HepG2 (cell line): ENCODE results near the gene PCSK6. TPM values are rescaled to one million over a fixed set of nuclear protein-coding genes. Genes with fewer than 3 reads are reported as not detected.

Experiments used
- BCL6 ChIP-seq: IDR thresholded peaks from 2 replicates; pipeline ENCODE4 v1.6.1; 2016; ENCODE audit warnings: missing genetic modification reagents, missing compliant biosample characterization
- ELF3 ChIP-seq: IDR thresholded peaks from 2 replicates; pipeline ENCODE4 v1.6.1; 2016; ENCODE audit warnings: missing genetic modification reagents, missing compliant biosample characterization
- EP300 ChIP-seq, 3 experiments: sonication (generic) in 1 of 3; formaldehyde crosslinking in 1 of 3; IDR thresholded peaks; 2 replicates each; pipeline versions ENCODE4 v1.5.1 to v1.6.1; 2011 to 2020; ENCODE audit warnings: low read depth in 2 of 3, low read length in 2 of 3, borderline replicate concordance in 1 of 3, improper control_type of control experiment in 1 of 3, mild to moderate bottlenecking in 1 of 3, missing genetic modification reagents in 1 of 3, moderate library complexity in 1 of 3
- ESRRA ChIP-seq: sonication (generic); formaldehyde crosslinking; IDR thresholded peaks from 2 replicates; pipeline ENCODE4 v1.5.1; 2020; ENCODE audit warnings: mild to moderate bottlenecking, low read depth, missing genetic modification reagents
- FOXK2 ChIP-seq: fragments of 450-650 bp; IDR thresholded peaks from 2 replicates; pipeline ENCODE4 v1.6.1; 2016
- FOXP4 ChIP-seq: sonication (generic); formaldehyde crosslinking; IDR thresholded peaks from 2 replicates; pipeline ENCODE4 v1.4.0; 2020; ENCODE audit warnings: missing genetic modification reagents
- GZF1 ChIP-seq: sonication (generic); formaldehyde crosslinking; IDR thresholded peaks from 2 replicates; pipeline ENCODE4 v1.5.1; 2020; ENCODE audit warnings: mild to moderate bottlenecking, missing genetic modification reagents
- HDAC1 ChIP-seq: sonication (generic); formaldehyde crosslinking; IDR thresholded peaks from 2 replicates; pipeline ENCODE4 v1.5.1; 2020; ENCODE audit warnings: mild to moderate bottlenecking, missing genetic modification reagents
- HNF1B ChIP-seq: sonication (generic); formaldehyde crosslinking; IDR thresholded peaks from 2 replicates; pipeline ENCODE4 v1.5.1; 2020; ENCODE audit warnings: mild to moderate bottlenecking, moderate library complexity, missing genetic modification reagents
- IKZF1 ChIP-seq: fragments of 450-650 bp; IDR thresholded peaks from 2 replicates; pipeline ENCODE4 v1.7.1; 2016
- MNT ChIP-seq: fragments of 450-650 bp; IDR thresholded peaks from 2 replicates; pipeline ENCODE4 v1.6.1; 2016
- PCBP2 ChIP-seq: fragments of 200-400 bp; formaldehyde crosslinking; optimal IDR thresholded peaks from 2 replicates; pipeline ENCODE3; 2018; ENCODE audit warnings: low read length, low read depth; ENCODE audit not compliant: poor library complexity, severe bottlenecking
- PTBP1 ChIP-seq: fragments of 200-400 bp; formaldehyde crosslinking; IDR thresholded peaks from 2 replicates; pipeline ENCODE4 v1.6.1; 2018; ENCODE audit warnings: low read length, low read depth; ENCODE audit not compliant: poor library complexity, severe bottlenecking
- SALL1 ChIP-seq: sonication (generic); formaldehyde crosslinking; IDR thresholded peaks from 2 replicates; pipeline ENCODE4 v1.8.0; 2022; ENCODE audit warnings: mild to moderate bottlenecking, missing genetic modification reagents
- SMYD3 ChIP-seq: sonication (generic); formaldehyde crosslinking; IDR thresholded peaks from 2 replicates; pipeline ENCODE4 v1.8.1; 2023; ENCODE audit warnings: mild to moderate bottlenecking, missing genetic modification reagents
- TFAP4 ChIP-seq: sonication (generic); IDR thresholded peaks from 2 replicates; pipeline ENCODE4 v1.6.1; 2016; ENCODE audit warnings: low read depth, borderline replicate concordance
- ZNF225 ChIP-seq: sonication (generic); formaldehyde crosslinking; IDR thresholded peaks from 2 replicates; pipeline ENCODE4 v1.4.0; 2020; ENCODE audit warnings: mild to moderate bottlenecking, missing genetic modification reagents
- ZNF280D ChIP-seq: sonication (generic); formaldehyde crosslinking; IDR thresholded peaks from 2 replicates; pipeline ENCODE4 v1.5.1; 2020; ENCODE audit warnings: mild to moderate bottlenecking, missing genetic modification reagents
- ZNF331 ChIP-seq: sonication (generic); formaldehyde crosslinking; IDR thresholded peaks from 2 replicates; pipeline ENCODE4 v1.4.0; 2020; ENCODE audit warnings: missing genetic modification reagents
- ZNF441 ChIP-seq: sonication (generic); formaldehyde crosslinking; IDR thresholded peaks from 2 replicates; pipeline ENCODE4 v1.7.0; 2021; ENCODE audit warnings: missing genetic modification reagents, borderline replicate concordance
- ZNF652 ChIP-seq: IDR thresholded peaks from 2 replicates; pipeline ENCODE4 v1.6.1; 2016; ENCODE audit warnings: low read depth, borderline replicate concordance
- polyA plus RNA-seq, 8 experiments: library from polyadenylated mRNA; depleted of rRNA in 3 of 8; stranded (reverse) in 7 of 8; unstranded in 1 of 8; fragments of >200 nt; fragmentation: Illumina TruSeq in 4 of 8; extraction: Trizol in 4 of 8; gene quantifications; 2 replicates each; pipeline versions ENCODE4 v1.2.1 to v1.2.3, GENCODE V29; 2011 to 2016; ENCODE audit warnings: low read depth in 4 of 8, missing spikeins in 1 of 8, mixed read lengths in 1 of 8; ENCODE audit not compliant: insufficient read depth in 1 of 8
- total RNA-seq, 5 experiments: library from RNA; depleted of rRNA; stranded (reverse); fragments of >200 nt; fragmentation: Illumina TruSeq; extraction: Trizol; gene quantifications; 2 replicates each; pipeline ENCODE4 v1.2.3, GENCODE V29; 2016; ENCODE audit warnings: low read depth in 1 of 5

The PCSK6 gene
- total and polyA plus RNA-seq, 2 of the 13 experiments (the other 11 are each of a cell fraction or from before 2014, with no cell fraction given), result 56.5 to 155 TPM

- peak; percentile 54 for TF ChIP-seq FOXP4 (CRISPR knock-in tag)
- TF ChIP-seq MNT, result peak; percentile 51; the same call in 1 of the 2 replicates
- peak; percentile 88 for TF ChIP-seq ZNF652 (CRISPR knock-in tag)
- TF ChIP-seq BCL6 (CRISPR knock-in tag), result peak; percentile 59; the same call in 1 of the 2 replicates
- peak; percentile 51 for TF ChIP-seq HNF1B (CRISPR knock-in tag)
- TF ChIP-seq EP300 (IDR thresholded peaks at IDR 0.05; ENCODE audit: low read depth in 2 of 2, low read length in 2 of 2), result no peak
- TF ChIP-seq EP300 (CRISPR knock-in tag; IDR thresholded peaks at IDR 0.05; ENCODE audit: borderline replicate concordance), result no peak
- no peak for TF ChIP-seq PCBP2
- peak; percentile 42; the same call in 1 of the 2 replicates for TF ChIP-seq ELF3 (CRISPR knock-in tag)
- TF ChIP-seq IKZF1, result no peak
- TF ChIP-seq PTBP1, result no peak
- 0 out of 2 replicates have a peak, but pooled peaks have one; percentile 19 for TF ChIP-seq ZNF331 (CRISPR knock-in tag)
- TF ChIP-seq SMYD3 (CRISPR knock-in tag), result 0 out of 2 replicates have a peak, but pooled peaks have one; percentile 17
- TF ChIP-seq ZNF441 (CRISPR knock-in tag), result peak; percentile 85
- TF ChIP-seq GZF1 (CRISPR knock-in tag), result no peak
- TF ChIP-seq ZNF225 (CRISPR knock-in tag), result no peak
- peak; percentile 82; the same call in 1 of the 2 replicates for TF ChIP-seq TFAP4
- peak; percentile 19; the same call in 1 of the 2 replicates for TF ChIP-seq SALL1 (CRISPR knock-in tag)
- TF ChIP-seq ESRRA (CRISPR knock-in tag), result no peak
- peak; percentile 41; the same call in 1 of the 2 replicates for TF ChIP-seq ZNF280D (CRISPR knock-in tag)
- TF ChIP-seq FOXK2, result peak; percentile 44; the same call in 1 of the 2 replicates
- TF ChIP-seq HDAC1 (CRISPR knock-in tag), result peak; percentile 81
Measured at GRCh38 chr15:101497484-101498034, 8.1 kb upstream of the PCSK6 start (continued).
